ENCODE results near the gene HDAC4.

DNA sequence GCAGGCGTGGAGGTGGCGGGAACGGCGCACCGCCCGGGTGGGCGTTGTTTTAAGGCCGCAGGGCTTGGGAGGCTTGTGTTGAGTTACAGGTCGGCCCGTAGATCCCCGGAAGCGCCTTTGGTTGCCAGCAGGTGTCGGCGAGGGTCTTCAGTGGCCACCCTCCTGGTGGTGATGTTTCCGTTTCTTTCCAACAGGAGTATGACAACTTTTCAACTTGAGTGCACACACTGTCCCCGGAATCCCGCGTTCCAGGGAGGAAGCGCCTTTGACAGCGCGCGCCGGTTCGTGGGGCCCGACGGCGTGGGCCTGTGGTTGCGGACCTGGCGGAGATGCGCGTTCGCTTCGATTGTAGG lies 1.0 kb upstream of the HDAC4 start:
- TF ChIP-seq TARDBP (IDR thresholded peaks at IDR 0.05) (no peak), NFRKB (IDR thresholded peaks at IDR 0.05) (no peak), FOXM1 (IDR thresholded peaks at IDR 0.05; ENCODE audit: borderline replicate concordance) (no peak), SP1 (IDR thresholded peaks at IDR 0.05) (no peak), ELF4 (IDR thresholded peaks at IDR 0.05) (no peak), ZNF384 (IDR thresholded peaks at IDR 0.05) (no peak)

Data from HEK293T (cell line).